Vagina (tissue), 2 donors: ENCODE results near the gene ADK. TPM values are rescaled to one million over a fixed set of nuclear protein-coding genes. Genes with fewer than 3 reads are reported as not detected.
"Not testable (repeated sequence)": the region's sequence is repeated elsewhere in the genome, so short reads cannot be mapped to it uniquely, and the experiment has no call there.

Source experiments
- DNase-seq, 2 donors: peaks; one replicate each; pipeline ENCODE4 v3.0.0-alpha.2; 2017; ENCODE audit errors: extremely low spot score in 2 of 2
- H3K27ac ChIP-seq: fragments of 200-600 bp; sonication (generic); one replicate; pipeline ENCODE4 v1.5.1; 2019
- H3K27me3 ChIP-seq: fragments of 200-600 bp; sonication (generic); one replicate; pipeline ENCODE4 v1.5.1; 2019
- H3K36me3 ChIP-seq, 2 donors: fragments of 200-600 bp; sonication (generic); one replicate each; pipeline ENCODE4 v1.5.1; 2017 to 2019
- H3K4me1 ChIP-seq: fragments of 200-600 bp; sonication (generic); one replicate; pipeline ENCODE4 v1.5.1; 2019
- H3K4me3 ChIP-seq, 2 donors: fragments of 200-600 bp; sonication (generic); 1 replicate in 1 of 2; 2 replicates in 1 of 2; pipeline ENCODE4 v1.5.1; 2016 to 2019
- H3K9me3 ChIP-seq: fragments of 200-600 bp; sonication (generic); one replicate; pipeline ENCODE4 v1.5.1; 2019
- POLR2A ChIP-seq, 2 donors: fragments of 450-650 bp; IDR thresholded peaks; one replicate each; pipeline ENCODE4 v1.6.1; 2017; ENCODE audit warnings: antibody characterized with exemption in 2 of 2, mild to moderate bottlenecking in 2 of 2, moderate library complexity in 2 of 2
- POLR2AphosphoS5 ChIP-seq, 2 donors: sonication (generic); formaldehyde crosslinking; IDR thresholded peaks; one replicate each; pipeline ENCODE4 v1.9.0; 2017; ENCODE audit warnings: antibody characterized with exemption in 2 of 2, mild to moderate bottlenecking in 2 of 2, low read depth in 1 of 2; ENCODE audit not compliant: insufficient read depth in 1 of 2
- intact Hi-C: fragments of 100-400 bp; cut with DNase I; formaldehyde crosslinking; loops from one replicate; pipeline ENCODE4 v1.15.1; 2023
- total RNA-seq: library from RNA; depleted of rRNA; stranded (reverse); fragments of >200 nt; gene quantifications from one replicate; pipeline ENCODE4 v1.2.3, GENCODE V29; 2016
- TF ChIP-seq, protein P1 (sequence below), 3 experiments: fragments of 450-650 bp in 2 of 3; fragments of 200-600 bp in 1 of 3; sonication (generic) in 1 of 3; IDR thresholded peaks; one replicate each; pipeline ENCODE4 v1.5.1; 2017 to 2019; ENCODE audit warnings: antibody characterized with exemption in 3 of 3, mild to moderate bottlenecking in 2 of 3, moderate library complexity in 2 of 3

Gene ADK
- total RNA-seq, 1 donor from 2014 or later = 46.2 TPM

DNA sequence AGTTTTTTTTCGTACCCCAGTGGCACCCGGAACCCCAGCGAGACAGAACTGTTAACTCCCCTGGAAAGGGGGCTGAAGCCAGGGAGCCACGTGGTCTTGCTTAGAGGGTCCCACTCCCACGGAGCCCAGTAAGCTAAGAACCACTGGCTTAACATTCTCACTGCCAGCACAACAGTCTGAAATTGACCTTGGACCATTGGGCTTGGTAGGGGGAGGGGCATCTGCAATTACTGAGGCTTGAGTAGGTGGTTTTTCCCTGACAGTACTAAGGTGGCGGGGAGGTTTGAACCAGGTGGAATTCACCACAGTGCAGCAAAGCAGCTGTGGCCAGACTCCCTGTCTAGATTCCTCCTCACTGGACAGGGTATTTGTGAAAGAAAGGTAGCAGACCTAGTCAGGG, 196.5 kb downstream of the ADK start:
- Histone ChIP-seq H3K4me1 (no peaks in the 10 kb centered on the region), H3K4me3 (no peak overlapping the region), H3K27ac (no peak overlapping the region), H3K36me3 (peaks cover 0 to 4% of the 10 kb centered on the region in 2 donors), H3K9me3 (peaks cover 12% of the 10 kb centered on the region), H3K27me3 (no peaks in the 10 kb centered on the region)
- intact Hi-C loops = no loop called here
- TF ChIP-seq POLR2A (IDR thresholded peaks at IDR 0.05) = no peak
- DNase-seq = no peak

DNA sequence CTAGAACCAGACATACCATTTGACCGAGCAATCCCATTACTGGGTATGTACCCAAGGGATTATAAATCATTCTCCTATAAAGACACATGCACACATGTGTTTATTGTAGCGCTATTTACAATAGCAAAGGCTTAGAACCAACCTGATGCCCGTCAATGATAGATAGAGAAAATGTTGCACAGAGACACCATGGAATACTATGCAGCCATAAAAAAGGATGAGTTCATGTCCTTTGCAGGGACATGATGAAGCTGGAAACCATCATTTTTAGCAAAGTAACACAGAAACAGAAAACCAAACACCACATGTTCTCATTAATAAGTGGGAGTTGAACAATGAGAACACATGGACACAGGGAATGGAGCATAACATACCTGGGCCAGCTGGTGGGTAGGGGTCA, 202.0 kb downstream of the ADK start:
- H3K4me1 ChIP-seq, H3K36me3 ChIP-seq, H3K4me3 ChIP-seq, H3K27ac ChIP-seq, H3K27me3 ChIP-seq, DNase-seq, H3K9me3 ChIP-seq, intact Hi-C loops: not testable (repeated sequence)

DNA sequence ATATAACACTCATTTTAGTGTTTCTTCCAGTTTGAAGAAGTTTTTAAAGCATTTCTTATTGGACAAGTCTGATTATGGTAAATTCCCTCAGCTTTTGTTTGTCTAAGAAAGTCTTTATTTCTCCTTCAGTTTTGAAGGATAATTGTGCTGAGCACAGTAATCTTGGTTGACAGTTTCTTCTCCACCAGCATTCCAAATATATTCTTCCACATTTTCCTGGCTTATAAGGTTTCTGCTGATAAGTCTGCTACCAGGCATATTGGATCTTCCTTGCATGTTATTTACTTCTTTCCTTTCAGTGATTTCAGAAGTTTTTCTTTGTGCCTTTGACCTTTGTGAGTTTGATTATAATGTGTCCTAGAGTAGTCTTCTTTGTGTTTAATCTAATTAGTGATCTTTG, 210.7 kb downstream of the ADK start:
- H3K4me3 ChIP-seq = no peak overlapping the region
- H3K4me1 ChIP-seq = no peaks in the 10 kb centered on the region
- no peaks in the 10 kb centered on the region for H3K27me3 ChIP-seq
- intact Hi-C loops = no loop called here
- TF ChIP-seq POLR2AphosphoS5 (IDR thresholded peaks at IDR 0.05; ENCODE audit: insufficient read depth in 1 of 2, low read depth in 1 of 2) (no peak), POLR2A (IDR thresholded peaks at IDR 0.05) (no peak)
- TF ChIP-seq, protein P1, sequence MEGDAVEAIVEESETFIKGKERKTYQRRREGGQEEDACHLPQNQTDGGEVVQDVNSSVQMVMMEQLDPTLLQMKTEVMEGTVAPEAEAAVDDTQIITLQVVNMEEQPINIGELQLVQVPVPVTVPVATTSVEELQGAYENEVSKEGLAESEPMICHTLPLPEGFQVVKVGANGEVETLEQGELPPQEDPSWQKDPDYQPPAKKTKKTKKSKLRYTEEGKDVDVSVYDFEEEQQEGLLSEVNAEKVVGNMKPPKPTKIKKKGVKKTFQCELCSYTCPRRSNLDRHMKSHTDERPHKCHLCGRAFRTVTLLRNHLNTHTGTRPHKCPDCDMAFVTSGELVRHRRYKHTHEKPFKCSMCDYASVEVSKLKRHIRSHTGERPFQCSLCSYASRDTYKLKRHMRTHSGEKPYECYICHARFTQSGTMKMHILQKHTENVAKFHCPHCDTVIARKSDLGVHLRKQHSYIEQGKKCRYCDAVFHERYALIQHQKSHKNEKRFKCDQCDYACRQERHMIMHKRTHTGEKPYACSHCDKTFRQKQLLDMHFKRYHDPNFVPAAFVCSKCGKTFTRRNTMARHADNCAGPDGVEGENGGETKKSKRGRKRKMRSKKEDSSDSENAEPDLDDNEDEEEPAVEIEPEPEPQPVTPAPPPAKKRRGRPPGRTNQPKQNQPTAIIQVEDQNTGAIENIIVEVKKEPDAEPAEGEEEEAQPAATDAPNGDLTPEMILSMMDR (IDR thresholded peaks at IDR 0.05) = no peak
- peaks cover 13% of the 10 kb centered on the region for H3K9me3 ChIP-seq
- no peak overlapping the region for H3K27ac ChIP-seq
- DNase-seq = no peak
- peaks cover 0 to 7% of the 10 kb centered on the region in 2 donors for H3K36me3 ChIP-seq

DNA sequence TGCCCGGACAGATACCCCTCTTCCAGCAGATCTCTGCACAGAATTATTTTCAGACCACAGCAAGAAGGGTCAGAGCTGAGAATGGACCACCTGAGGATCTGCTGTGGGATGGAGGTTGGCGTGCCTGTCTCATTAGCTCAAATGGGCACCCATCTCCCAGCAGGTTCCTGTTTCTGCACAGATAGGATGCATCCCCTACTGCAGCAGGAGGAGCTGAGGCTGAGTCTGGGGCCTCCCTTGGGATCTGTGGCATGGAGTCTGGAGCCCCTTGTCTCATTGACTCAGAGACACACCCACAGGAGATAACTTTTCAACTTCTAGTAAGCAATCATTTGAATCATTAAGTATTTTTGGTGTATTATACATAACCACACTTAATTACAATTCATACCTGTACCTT, 212.7 kb downstream of the ADK start:
- no peak for DNase-seq
- Histone ChIP-seq H3K4me1 (no peaks in the 10 kb centered on the region), H3K27ac (no peak overlapping the region), H3K9me3 (peaks cover 13% of the 10 kb centered on the region), H3K4me3 (no peak overlapping the region), H3K36me3 (peaks cover 0 to 7% of the 10 kb centered on the region in 2 donors), H3K27me3 (no peaks in the 10 kb centered on the region)
- intact Hi-C loops = no loop called here
- TF ChIP-seq POLR2AphosphoS5 (IDR thresholded peaks at IDR 0.05; ENCODE audit: insufficient read depth in 1 of 2, low read depth in 1 of 2) = no peak
- no peak for TF ChIP-seq POLR2A (IDR thresholded peaks at IDR 0.05)
- TF ChIP-seq, protein P1 (IDR thresholded peaks at IDR 0.05) = no peak

DNA sequence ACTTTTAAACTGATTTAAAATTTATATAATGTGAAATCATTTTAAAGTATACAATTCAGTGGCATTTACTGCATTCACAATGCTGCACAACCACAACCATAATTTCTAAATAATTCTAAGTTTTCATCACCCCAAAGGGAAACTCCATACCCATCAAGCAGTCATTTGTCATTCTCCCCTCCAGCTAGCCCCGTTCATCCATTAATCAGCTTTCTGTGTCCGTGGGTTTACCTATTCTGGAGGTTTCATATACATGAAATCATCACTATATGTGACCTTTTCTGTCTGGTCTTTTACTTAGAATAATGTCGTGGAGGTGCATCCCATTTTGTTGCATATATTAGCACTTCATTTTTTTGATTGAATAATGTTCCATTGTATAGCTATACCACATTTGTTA, 214.1 kb downstream of the ADK start:
- Histone ChIP-seq H3K4me1 (no peaks in the 10 kb centered on the region), H3K9me3 (peaks cover 13% of the 10 kb centered on the region), H3K27me3 (no peaks in the 10 kb centered on the region), H3K36me3 (peaks cover 0 to 7% of the 10 kb centered on the region in 2 donors), H3K4me3 (no peak overlapping the region), H3K27ac (no peak overlapping the region)
- intact Hi-C loops = no loop called here
- DNase-seq = no peak
- TF ChIP-seq, protein P1 (IDR thresholded peaks at IDR 0.05) = no peak
- no peak for TF ChIP-seq POLR2A (IDR thresholded peaks at IDR 0.05)
- no peak for TF ChIP-seq POLR2AphosphoS5 (IDR thresholded peaks at IDR 0.05; ENCODE audit: insufficient read depth in 1 of 2, low read depth in 1 of 2)

DNA sequence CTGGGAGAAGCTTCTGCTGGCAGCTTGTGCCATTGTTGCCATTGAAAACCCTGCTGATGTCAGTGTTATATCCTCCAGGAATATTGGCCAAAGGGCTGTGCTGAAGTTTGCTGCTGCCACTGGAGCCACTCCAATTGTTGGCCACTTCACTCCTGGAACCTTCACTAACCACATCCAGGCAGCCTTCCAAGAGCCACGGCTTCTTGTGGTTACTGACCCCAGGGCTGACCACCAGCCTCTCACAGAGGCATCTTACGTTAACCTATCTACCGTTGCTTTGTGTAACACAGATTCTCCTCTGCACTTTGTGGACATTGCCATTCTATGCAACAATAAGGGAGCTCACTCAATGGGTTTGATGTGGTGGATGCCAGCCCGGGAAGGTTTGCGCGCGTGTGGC, 220.7 kb downstream of the ADK start:
- Histone ChIP-seq H3K4me3 (no peak overlapping the region), H3K4me1 (no peaks in the 10 kb centered on the region), H3K27ac (no peak overlapping the region), H3K9me3 (no peaks in the 10 kb centered on the region), H3K27me3 (no peaks in the 10 kb centered on the region), H3K36me3 (no peaks in the 10 kb centered on the region)
- intact Hi-C loops = no loop called here
- DNase-seq = no peak
- no peak for TF ChIP-seq POLR2A (IDR thresholded peaks at IDR 0.05)
- TF ChIP-seq, protein P1 (IDR thresholded peaks at IDR 0.05) = no peak
- TF ChIP-seq POLR2AphosphoS5 (IDR thresholded peaks at IDR 0.05; ENCODE audit: insufficient read depth in 1 of 2, low read depth in 1 of 2) = no peak
